Measurements from ENCODE around the gene SLC6A19. TPM values are rescaled to one million over a fixed set of nuclear protein-coding genes. Genes with fewer than 3 reads are reported as not detected.

Gene SLC6A19
- total RNA-seq, 2 experiments from 2014 or later, result not detected

- no peak for DNase-seq
- ChIA-PET CTCF (interaction anchor here (0.8 kb wide), 1 partner anchor 9 kb away, joined by 6 read pairs; no protein-coding TSS in a partner anchor), POLR2A (no interaction called here)
- Mint-ChIP-seq H3K27ac (no peak overlapping the region), H3K9me3 (no peaks in the 10 kb centered on the region), H3K4me1 (ENCODE audit: low read depth) (no peaks in the 10 kb centered on the region), H3K4me3 (no peak overlapping the region), H3K36me3 (no peaks in the 10 kb centered on the region), H3K27me3 (peaks cover 3% of the 10 kb centered on the region)
- intact Hi-C loops (cut with micrococcal nuclease), result no loop called here
These were observed 17.8 kb upstream of the SLC6A19 start for GRCh38 chr5:1183424-1184162.

- H3K27ac Mint-ChIP-seq, result no peak overlapping the region
These were observed 17.3 kb upstream of the SLC6A19 start for GRCh38 chr5:1184163-1184470.

DNA sequence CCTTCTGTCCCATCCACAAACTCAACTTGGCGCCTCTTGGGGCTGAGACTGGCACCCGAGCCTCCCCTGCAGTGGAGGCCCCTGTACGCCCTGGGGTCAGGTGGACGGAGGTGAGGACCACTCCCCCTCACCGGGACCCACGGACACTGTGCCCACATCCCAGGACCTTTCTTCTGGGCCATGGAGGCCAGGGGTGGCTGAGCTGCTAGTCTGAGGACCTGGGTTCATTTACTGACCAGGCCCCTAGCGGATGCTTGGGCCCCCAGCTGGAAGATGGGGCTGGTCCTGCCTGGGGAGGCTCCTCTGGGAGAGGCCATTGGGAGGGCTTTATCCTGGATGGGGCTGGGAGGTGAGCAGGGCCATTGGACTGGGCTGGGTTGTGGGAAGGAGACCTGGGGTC is 16.9 kb upstream of the SLC6A19 start:
- ChIA-PET POLR2A (no interaction called here), CTCF (interaction anchor here (1.6 kb wide), 1 partner anchor 12 kb away, joined by 5 read pairs; no protein-coding TSS in a partner anchor)
- Mint-ChIP-seq H3K27ac (no peak overlapping the region), H3K9me3 (no peaks in the 10 kb centered on the region), H3K36me3 (no peaks in the 10 kb centered on the region), H3K27me3 (peaks cover 9% of the 10 kb centered on the region), H3K4me1 (ENCODE audit: low read depth) (no peaks in the 10 kb centered on the region), H3K4me3 (no peak overlapping the region)
- DNase-seq, result no peak
- intact Hi-C loops (cut with micrococcal nuclease), result no loop called here

More at GRCh38 chr5:1184163-1184470, 17.3 kb upstream of the SLC6A19 start:
- Mint-ChIP-seq H3K4me3 (no peak overlapping the region), H3K36me3 (no peaks in the 10 kb centered on the region), H3K9me3 (no peaks in the 10 kb centered on the region), H3K4me1 (ENCODE audit: low read depth) (no peaks in the 10 kb centered on the region), H3K27me3 (peaks cover 6% of the 10 kb centered on the region)
- intact Hi-C loops (cut with micrococcal nuclease), result no loop called here
- ChIA-PET CTCF (interaction anchor here (1.6 kb wide), 1 partner anchor 11 kb away, joined by 5 read pairs; no protein-coding TSS in a partner anchor), POLR2A (no interaction called here)
- DNase-seq, result no peak

- no peaks in the 10 kb centered on the region for H3K4me1 Mint-ChIP-seq (ENCODE audit: low read depth)
- CTCF ChIA-PET, result interaction anchor here (1.6 kb wide), 1 partner anchor 12 kb away, joined by 5 read pairs; no protein-coding TSS in a partner anchor
These were observed 16.3 kb upstream of the SLC6A19 start for GRCh38 chr5:1185038-1185627.

DNA sequence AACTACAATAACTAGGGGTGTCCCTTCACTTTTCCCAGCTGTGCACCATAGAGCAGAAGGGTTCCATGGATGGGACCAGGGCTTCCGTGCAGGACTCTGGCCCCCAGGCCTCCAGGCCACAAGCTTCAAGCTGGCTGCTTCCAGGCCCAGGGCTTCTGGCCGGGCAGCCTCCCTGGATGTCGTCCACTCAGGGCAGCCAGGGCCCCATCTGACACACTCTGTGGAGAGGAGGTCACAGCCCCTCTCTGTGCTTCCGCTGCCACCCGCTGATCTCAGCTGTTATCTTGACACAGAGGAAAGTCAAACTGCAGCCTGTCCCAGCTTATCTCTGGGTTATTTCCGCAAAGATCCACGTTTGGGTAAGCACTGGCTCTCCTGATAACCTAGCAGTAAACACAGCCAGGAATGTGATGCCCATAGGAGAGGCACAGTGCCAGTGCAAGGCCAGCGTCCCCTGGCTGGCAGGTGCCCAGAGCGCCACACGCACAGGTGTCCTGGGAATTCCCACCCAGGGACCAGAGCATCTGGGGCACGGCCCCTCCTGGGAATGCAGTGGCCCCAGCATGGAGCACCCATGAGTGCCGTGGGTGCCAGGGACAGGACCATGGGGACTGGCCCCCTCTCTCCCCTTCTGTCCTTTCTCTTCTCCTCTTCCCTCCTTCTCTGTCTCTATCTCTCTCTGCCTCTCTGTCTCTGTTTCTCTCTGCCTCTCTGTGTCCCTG is 15.6 kb upstream of the SLC6A19 start:
- ChIA-PET POLR2A (no interaction called here), CTCF (interaction anchor here (1.6 kb wide), 1 partner anchor 13 kb away, joined by 5 read pairs; no protein-coding TSS in a partner anchor)
- Mint-ChIP-seq H3K27me3 (peaks cover 18% of the 10 kb centered on the region), H3K4me1 (ENCODE audit: low read depth) (no peaks in the 10 kb centered on the region), H3K4me3 (no peak overlapping the region), H3K36me3 (no peaks in the 10 kb centered on the region), H3K27ac (no peak overlapping the region), H3K9me3 (no peaks in the 10 kb centered on the region)
- intact Hi-C loops (cut with micrococcal nuclease), result no loop called here
- no peak for DNase-seq

More at GRCh38 chr5:1185038-1185627, 16.3 kb upstream of the SLC6A19 start:
- no peaks in the 10 kb centered on the region for H3K9me3 Mint-ChIP-seq
- POLR2A ChIA-PET, result no interaction called here
- intact Hi-C loops (cut with micrococcal nuclease), result no loop called here
- H3K27ac Mint-ChIP-seq, result no peak overlapping the region
- peaks cover 12% of the 10 kb centered on the region for H3K27me3 Mint-ChIP-seq
- DNase-seq, result no peak
- no peaks in the 10 kb centered on the region for H3K36me3 Mint-ChIP-seq
- H3K4me3 Mint-ChIP-seq, result no peak overlapping the region

DNA sequence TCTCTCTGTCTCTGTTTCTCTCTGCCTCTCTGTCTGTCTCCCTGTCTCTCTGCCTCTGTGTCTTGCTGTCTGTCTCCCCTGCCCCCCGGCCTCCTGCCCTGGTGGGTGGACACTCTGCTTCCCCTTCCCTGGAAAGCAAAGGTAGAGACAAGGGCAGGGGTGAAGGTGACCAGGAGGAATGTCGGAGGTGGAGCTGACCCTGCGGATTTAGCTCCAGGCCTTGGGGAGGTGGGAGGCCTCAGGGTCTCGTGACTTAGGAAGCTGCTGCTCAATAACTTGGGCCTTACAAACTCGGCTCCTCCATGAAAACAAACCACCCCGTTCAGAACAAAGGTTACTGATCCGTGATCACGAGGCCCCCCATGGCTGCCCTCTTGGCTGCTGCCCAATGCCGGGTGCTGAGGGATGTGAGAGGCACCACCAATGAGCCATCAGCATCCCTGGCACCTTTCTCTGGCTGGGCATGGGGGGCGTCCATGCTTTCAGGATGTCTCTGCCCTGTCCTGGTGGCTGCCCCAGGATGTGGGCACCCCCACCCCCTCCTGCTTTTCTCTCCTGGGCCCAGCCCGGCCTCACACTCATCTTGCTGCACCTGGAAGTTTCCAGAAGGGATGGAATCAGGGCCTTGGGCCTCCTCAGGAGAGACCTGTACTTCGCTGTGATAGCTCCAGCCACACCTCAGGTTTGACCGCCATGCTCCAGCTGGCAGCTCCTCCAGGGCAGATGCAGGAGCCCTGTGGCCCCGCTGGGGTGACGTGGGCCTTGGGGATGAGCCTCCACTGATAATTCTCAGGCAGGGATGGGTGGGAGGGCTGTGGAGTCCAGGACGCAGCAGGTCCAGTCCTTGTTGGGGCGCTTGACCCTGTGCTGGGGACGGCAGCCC is 14.8 kb upstream of the SLC6A19 start:
- Mint-ChIP-seq H3K36me3 (no peaks in the 10 kb centered on the region), H3K27me3 (peaks cover 21% of the 10 kb centered on the region), H3K4me3 (no peak overlapping the region), H3K27ac (no peak overlapping the region), H3K9me3 (no peaks in the 10 kb centered on the region), H3K4me1 (ENCODE audit: low read depth) (no peaks in the 10 kb centered on the region)
- DNase-seq, result no peak
- intact Hi-C loops (cut with micrococcal nuclease), result no loop called here
- ChIA-PET POLR2A (no interaction called here), CTCF (no interaction called here)

DNA sequence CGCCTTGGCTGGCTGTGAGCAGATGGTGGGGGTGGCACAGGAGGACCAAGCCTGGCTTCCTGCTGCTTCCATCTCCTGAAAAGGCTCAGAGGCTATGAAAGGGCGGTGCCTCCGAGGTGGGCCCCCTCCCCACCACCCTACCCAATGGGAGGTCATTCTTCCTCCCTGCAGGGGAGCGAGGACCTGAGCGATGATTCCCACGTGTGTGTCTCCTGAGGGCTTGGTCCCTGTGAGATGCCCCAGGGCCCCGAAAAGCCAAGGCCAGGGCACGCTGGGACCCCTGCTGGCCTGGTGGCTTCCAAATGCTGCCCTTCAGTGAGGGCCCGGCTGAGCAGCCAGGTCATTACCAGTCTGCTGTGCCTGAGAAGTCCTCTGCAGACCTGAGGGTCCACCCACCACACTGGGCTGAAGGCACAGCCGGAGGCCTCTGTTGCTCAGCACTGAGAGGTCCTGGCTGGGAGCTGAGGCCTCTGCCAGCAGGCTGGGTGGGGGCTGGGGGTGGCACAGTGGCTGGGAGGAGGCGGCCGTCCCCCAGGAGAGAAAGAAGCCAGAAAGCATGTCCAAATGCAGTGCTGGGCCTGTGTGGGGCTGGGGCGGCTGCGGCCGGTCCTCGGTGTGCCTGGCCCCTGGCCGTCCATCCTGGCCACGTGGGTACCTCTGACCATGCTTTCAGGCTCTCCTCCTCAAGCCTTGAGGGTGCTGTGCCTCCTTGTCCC is 14.0 kb upstream of the SLC6A19 start:
- no peak for DNase-seq
- Mint-ChIP-seq H3K36me3 (no peaks in the 10 kb centered on the region), H3K4me1 (ENCODE audit: low read depth) (no peaks in the 10 kb centered on the region), H3K4me3 (no peak overlapping the region), H3K9me3 (no peaks in the 10 kb centered on the region), H3K27me3 (peaks cover 21% of the 10 kb centered on the region), H3K27ac (no peak overlapping the region)
- POLR2A ChIA-PET, result no interaction called here
- CTCF ChIA-PET, result no interaction called here
- intact Hi-C loops (cut with micrococcal nuclease), result no loop called here

GRCh38 chr5:1187950-1188334 is 13.5 kb upstream of the SLC6A19 start:
- POLR2A ChIA-PET, result no interaction called here
- Mint-ChIP-seq H3K36me3 (no peaks in the 10 kb centered on the region), H3K27ac (no peak overlapping the region), H3K9me3 (no peaks in the 10 kb centered on the region), H3K4me3 (no peak overlapping the region), H3K27me3 (peaks cover 21% of the 10 kb centered on the region), H3K4me1 (ENCODE audit: low read depth) (no peaks in the 10 kb centered on the region)
- CTCF ChIA-PET, result no interaction called here
- no peak for DNase-seq
- intact Hi-C loops (cut with micrococcal nuclease), result no loop called here

DNA sequence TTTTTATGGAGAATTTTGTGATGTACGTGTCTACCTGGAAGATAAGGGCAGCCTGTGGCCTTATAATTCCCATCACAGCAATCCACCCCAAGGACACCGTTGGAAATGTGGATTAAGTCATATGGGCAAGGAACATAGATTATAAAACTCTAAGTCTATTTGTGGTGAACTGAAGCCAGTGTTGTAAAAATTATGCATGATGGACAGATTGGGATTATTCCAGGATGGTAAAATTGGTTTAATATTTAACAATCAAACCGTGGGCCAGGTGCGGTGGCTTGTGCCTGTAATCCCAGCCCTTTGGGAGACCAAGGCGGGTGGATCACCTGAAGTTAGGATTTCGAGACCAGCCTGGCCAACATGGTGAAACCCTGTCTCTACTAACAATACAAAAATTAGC is 12.9 kb upstream of the SLC6A19 start:
- no peak overlapping the region for H3K4me3 Mint-ChIP-seq
- peaks cover 21% of the 10 kb centered on the region for H3K27me3 Mint-ChIP-seq
- no peak for DNase-seq
- no peaks in the 10 kb centered on the region for H3K36me3 Mint-ChIP-seq
- H3K4me1 Mint-ChIP-seq (ENCODE audit: low read depth), result no peaks in the 10 kb centered on the region
- ChIA-PET POLR2A (no interaction called here), CTCF (no interaction called here)
- H3K9me3 Mint-ChIP-seq, result no peaks in the 10 kb centered on the region
- intact Hi-C loops (cut with micrococcal nuclease), result no loop called here
- no peak overlapping the region for H3K27ac Mint-ChIP-seq

- no peaks in the 10 kb centered on the region for H3K36me3 Mint-ChIP-seq
- no peaks in the 10 kb centered on the region for H3K9me3 Mint-ChIP-seq
- no peaks in the 10 kb centered on the region for H3K4me1 Mint-ChIP-seq (ENCODE audit: low read depth)
- no peak overlapping the region for H3K4me3 Mint-ChIP-seq
- DNase-seq, result no peak
- intact Hi-C loops (cut with micrococcal nuclease), result no loop called here
- H3K27me3 Mint-ChIP-seq, result peaks cover 21% of the 10 kb centered on the region
- no peak overlapping the region for H3K27ac Mint-ChIP-seq
- ChIA-PET CTCF (no interaction called here), POLR2A (no interaction called here)
These were observed 12.1 kb upstream of the SLC6A19 start for GRCh38 chr5:1189269-1189668.

GRCh38 chr5:1190278-1190677 is 11.1 kb upstream of the SLC6A19 start:
- intact Hi-C loops (cut with micrococcal nuclease), result no loop called here
- Mint-ChIP-seq H3K27me3 (peaks cover 21% of the 10 kb centered on the region), H3K4me1 (ENCODE audit: low read depth) (no peaks in the 10 kb centered on the region), H3K4me3 (no peak overlapping the region), H3K36me3 (no peaks in the 10 kb centered on the region), H3K27ac (no peak overlapping the region), H3K9me3 (no peaks in the 10 kb centered on the region)
- CTCF ChIA-PET, result no interaction called here
- POLR2A ChIA-PET, result no interaction called here
- no peak for DNase-seq

Data from activated CD4-positive, alpha-beta memory T cell treated with anti-CD3 and anti-CD28 coated beads for 36 hours (primary cell).